Measurements from ENCODE around the gene AACS.
"Not testable (repeated sequence)": the region's sequence is repeated elsewhere in the genome, so short reads cannot be mapped to it uniquely, and the experiment has no call there.

AACS gene

DNA sequence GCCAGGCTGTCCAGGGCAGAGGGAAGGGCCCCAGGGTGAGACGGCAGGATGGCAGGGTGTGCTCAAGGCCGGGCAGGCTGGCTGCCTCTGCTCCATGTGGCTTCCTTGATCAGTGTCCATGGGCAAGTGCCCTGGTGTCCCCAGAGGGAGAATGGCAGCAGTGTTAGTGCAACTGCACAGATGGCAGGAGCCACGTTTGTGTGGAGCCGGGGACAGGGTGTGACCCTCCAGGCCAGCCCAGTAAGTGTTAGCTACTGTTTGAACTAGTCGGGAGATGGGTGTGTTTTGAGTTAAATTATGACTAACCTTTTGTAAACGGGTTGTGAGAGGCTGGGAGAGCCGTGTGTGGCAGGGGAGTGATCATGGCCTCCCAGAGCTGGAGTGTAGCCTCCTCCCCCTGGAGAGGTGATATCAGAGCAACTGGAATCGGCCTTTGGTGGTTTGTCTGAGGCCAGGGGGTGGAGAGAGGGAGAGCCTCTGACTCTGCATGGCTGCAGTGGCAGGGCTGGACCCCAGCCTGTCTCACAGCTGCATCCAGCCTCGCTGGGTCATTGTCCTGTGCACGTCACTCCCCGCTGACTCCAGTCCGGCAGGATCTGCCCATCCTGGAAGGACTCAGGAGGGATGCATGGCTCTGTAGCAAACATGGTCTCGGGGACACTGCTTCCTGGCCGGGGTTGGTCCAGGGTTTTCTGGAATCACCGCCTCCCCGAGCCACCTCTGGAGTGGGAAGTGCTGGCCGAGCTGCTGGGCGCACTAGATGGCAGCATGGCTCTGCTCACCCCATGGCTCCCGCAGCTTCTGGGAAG lies 27.8 kb downstream of the AACS start:
- DNase-seq = no peak

DNA sequence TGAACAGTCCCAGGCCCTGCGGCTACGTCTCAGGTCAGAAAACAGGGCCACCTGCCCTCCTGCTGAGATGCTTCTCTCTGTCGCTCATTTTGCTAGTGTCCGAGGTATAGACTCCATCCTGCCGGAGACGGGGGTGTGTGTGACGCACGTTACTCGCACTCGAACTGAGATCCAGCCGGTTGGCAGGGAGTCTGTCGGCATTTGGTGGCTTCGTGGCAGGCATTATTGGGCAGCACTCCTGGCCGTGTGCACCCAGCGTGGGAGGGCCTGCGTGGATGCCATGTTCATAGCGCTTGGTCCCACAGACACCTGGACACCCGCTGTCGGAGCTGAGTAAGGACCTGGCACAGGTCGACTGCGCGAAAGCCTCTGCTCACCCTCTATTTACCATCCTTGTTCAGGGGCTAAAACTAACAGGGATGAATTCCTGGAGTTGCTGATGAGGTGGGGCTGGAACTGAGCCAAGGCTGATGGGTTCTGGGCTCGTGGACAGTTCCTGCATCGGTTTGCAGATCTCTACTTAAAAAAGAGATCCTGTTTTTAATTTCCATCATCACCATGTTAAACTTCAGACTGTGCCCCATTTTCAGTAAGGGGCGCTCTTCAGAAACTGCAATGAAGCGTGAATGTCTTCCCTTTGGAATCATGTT lies 28.6 kb downstream of the AACS start:
- DNase-seq = no peak

DNA sequence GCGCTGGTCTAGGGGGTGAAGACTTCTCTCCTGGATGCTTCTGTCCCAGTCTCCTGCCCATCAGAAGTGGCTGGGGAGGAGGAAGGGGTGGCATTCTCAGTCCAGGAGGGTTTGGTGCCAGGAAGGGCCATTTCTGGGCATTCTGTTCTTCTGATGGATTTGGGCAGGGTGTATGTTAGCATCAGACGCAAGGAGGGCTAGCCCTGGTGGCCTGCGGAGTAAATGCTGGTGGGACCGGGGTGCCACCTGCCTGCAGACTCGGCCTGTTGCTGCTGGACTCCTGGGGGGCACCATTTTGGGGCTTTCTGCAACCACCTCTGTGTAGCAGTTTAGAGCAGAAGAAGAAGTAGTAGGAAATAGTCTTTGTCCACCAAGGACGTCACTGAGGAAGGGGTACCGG lies 31.7 kb downstream of the AACS start:
- DNase-seq = no peak

DNA sequence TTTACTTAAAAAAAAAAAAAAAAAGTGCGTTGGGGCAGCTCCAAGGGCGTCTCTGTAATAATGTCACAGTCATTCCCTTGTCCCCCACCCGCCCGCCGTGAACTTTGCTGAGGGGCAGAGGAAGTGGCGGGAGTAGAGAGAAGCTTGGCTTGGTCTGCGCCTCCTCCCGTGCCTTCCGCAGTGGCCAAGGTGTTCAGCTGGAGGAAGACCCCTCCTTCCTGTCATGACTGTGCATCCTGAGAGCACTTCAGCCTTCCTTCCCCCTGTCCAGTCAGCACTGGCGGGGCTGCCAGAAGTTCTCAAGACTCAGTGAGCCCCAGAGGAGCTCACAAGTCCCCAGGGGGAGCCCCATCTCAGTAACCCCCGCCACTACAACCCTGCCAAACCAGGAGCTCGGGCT lies 32.2 kb downstream of the AACS start:
- DNase-seq = no peak

DNA sequence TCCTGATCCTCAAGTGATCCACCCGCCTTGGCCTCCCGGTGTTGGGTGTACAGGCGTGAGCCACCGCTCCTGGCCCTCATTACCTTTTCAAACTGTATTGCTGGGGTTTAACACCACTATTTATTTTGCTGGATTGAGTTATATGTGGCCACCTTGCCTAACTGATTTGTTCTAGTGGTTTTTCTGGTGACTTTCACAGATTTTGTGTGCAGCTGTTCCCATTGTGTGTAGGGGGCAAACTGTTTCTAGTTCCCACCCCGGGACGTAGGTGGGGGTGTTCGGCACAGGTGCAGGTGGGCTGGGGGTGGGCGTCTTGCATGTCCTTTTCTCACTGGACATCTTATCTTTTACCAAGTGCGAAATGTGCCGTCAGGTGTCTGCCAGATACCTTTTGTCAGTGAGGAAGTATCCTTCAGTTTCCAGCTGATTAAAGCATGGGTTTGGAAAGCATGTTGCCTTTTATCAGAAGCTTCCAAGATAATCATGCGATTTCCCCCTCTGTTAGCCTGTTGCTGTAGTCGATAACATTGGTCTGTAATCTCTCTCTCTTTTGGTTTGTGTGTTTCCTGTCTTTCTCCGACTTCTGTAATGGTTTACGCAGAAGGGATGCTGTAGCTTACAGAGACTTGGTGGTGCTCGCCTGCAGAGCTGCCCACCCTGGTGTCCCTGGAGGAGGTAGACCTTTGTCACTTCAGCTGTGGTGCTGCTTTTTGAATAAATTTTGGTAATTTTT lies 33.6 kb downstream of the AACS start:
- no peak for DNase-seq

DNA sequence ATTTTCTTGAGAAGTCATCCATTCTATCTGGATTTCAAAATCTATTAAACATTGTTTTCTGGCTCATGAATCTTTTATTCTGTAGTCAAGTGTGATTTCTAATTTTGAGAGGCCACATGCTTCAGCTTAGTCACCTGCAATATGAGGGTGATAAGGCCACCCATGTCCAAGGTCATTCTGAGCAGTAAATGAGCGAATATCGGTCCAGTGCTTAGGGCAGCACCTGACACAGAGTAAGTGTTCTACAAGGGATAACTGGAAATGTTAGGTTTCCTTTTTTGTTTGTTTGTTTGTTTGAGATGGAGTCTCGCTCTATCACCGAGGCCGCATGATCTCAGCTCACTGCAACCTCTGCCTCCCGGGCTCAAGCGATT lies 34.2 kb downstream of the AACS start:
- no peak for DNase-seq

DNA sequence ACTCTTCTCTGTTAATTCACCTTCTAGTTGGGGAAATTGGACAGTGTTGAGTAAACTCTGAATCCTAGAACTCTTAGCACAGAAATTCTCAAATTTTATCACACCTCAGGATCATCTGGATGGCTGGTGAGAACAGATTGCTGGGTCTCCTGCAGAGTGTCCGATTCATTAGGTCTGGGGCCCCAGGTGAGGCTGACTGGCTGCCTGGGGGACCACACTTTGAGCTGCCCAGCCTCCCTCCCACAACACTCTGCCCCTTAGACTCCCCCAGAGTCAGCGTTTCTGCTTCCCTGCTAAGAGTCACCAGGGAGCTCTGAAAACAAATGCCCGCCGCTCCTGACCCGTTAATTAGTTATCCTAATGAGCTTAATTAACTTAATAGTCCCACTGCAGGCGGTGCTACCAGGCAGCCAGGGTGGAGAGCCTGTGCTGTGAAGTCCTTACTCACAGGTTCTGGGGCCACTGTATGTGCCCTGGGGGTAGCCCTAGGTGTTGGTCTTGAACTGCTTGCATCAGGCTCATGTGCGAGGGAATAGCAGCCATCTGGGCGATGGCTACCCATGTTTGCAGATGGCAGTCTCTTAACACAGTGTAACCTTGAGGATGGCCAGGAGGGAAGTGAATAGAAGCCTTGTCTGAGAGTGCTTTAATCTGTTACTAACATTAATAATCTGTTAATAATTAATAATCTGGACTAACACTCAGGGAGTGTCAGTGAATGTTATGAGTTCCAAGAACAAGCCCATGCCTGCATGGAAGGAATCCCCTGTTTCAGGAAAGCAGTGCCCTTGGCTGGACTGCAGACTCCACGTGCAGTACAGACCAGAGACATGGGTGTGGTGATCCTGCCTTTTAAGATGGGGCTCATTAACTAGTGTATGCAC lies 35.6 kb downstream of the AACS start:
- DNase-seq = no peak

DNA sequence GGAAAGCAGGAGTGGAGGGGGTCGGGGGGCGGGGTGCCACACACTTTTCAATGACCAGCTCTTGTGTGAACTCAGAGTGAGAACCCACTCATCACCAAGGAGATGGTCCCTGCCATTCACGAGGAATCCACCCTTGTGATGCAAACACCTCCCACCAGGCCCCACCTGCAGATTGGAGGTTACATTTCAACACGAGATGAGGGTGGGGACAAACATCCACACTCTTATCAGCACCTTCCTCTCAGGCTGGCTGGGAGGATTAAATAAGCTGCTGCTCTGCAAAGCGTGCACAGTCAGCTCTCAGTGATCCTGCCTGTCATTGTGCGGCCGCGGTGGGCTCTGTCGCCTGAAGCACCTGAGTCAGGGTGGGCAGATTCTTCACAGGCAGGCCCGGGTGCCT lies 39.7 kb downstream of the AACS start:
- no peak for DNase-seq

DNA sequence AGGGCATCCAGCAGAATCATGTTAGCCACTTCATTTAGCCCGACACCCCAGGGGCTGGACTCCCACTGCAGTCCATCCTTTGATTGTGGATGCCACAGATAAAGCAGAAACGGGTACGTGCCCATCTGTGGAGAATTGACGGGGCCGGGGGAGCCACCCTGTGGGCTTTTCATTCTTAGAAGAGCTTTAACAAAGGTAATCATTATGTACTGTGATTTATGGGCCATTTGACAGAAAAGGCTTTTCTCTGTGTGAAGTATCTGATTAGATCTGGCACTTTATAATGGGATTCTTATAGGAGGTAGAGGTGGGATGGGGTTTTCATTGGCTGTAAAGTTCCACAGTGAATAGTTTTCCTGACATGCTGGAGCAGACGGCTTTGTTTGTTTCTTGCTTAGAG lies 40.4 kb downstream of the AACS start:
- DNase-seq = no peak

DNA sequence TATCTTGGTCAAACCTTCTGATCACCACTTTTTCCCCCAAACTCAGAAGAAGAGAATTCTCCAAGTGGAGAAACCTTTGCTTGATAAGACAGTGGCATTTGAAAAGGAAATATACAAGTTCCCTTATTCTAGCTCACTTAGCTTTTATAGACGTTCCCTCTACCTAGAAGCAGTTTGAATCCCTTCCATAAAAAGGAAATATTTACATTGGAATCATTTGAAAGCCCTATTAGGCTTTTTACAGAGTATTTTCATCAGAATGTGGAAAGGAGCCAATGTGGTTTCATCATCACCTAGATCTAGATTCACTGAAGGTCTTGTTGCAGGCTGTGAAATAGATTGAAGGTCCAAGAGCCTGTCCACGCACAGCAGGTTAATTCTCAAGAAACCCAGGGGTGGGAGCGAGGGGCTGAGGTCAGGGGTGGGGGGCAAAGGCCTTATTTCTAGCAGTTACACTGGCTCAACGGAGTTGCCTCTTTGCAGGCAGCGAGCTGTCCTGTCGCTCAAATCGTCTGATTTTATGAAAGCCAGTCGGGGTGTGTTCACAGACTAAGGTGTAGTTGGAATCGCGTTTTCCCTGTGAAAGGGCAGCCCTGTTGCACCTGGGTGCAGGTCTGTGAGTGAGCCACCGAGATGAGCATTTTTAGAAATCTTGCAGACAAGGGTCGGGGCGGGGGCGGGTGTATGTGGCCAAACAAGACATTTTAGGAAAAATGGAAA lies 45.6 kb downstream of the AACS start:
- DNase-seq = no peak

DNA sequence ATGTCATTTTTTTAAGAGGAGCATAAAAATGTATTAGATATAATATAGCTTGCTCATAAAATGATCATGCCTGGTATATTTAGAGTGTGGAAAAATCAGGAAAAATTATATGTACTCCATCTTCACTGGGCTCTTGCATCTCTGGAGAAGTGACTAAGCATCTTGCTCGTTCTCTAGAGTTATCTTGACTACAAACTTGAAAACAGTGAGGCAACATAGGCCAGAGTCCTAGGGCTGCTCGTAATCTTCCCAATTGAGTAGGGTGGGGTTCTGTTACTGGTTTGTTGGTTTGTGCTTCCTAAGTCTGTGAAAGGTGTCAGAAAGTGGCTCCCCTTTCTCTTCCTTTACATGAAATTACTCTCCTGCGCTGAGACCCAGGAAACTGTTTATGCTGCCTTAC lies 46.2 kb downstream of the AACS start:
- no peak for DNase-seq

DNA sequence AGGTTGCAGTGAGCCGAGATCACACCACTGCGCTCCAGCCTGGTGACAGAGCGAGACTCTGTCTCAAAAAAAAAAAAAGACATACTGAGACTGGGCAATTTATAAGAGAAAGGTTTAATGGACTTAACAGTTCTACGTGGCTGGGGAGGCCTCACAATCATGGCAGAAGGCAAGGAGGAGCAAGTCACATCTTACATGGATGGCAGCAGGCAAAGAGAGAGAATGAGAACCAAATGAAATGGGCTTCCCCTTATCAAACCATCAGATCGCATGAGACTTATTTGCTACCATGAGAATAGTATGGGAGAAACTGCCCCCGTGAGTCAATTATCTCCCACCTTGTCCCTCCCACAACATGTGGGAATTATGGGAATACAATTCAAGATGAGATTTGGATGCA lies 47.4 kb downstream of the AACS start:
- not testable (repeated sequence) for DNase-seq

DNA sequence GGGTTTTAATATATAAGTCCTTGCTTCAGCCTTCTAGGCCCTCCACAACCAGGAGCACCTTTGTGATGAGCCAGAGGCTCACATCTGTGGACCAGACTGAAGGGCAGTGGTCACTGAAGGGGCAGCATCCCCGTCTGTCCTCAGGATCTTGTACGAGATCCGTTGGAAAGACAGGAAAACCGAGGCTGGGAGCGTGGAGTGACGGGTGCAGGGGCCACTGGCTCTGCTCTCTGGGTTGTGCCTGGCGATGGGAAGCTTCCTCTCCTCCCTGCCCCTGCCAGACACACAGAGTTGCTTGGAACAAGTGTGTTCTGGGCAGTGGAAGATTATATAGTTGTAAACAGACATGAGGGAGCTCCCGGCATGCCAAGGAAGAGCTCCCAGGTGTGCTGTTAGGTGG lies 48.0 kb downstream of the AACS start:
- DNase-seq = no peak

DNA sequence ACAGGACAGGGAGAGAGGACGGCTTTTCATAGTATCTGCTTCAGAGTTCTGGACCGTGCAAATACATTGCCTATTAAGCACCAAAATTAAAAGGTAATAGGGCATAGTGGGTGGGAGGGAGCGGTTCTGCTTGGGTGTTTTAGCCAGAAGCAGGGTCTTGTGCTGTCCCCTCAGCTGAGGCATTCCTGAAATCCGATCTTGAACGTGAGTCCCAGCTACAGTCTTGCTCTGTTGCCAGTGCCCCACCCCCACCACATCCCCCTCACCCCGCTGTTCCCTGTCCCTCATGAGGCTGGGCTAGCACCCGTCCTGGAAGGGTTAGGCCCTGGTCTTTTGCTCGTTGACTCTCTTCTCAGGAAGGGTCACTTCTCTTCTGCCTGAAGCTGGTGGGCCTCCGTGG lies 48.6 kb downstream of the AACS start:
- no peak for DNase-seq

DNA sequence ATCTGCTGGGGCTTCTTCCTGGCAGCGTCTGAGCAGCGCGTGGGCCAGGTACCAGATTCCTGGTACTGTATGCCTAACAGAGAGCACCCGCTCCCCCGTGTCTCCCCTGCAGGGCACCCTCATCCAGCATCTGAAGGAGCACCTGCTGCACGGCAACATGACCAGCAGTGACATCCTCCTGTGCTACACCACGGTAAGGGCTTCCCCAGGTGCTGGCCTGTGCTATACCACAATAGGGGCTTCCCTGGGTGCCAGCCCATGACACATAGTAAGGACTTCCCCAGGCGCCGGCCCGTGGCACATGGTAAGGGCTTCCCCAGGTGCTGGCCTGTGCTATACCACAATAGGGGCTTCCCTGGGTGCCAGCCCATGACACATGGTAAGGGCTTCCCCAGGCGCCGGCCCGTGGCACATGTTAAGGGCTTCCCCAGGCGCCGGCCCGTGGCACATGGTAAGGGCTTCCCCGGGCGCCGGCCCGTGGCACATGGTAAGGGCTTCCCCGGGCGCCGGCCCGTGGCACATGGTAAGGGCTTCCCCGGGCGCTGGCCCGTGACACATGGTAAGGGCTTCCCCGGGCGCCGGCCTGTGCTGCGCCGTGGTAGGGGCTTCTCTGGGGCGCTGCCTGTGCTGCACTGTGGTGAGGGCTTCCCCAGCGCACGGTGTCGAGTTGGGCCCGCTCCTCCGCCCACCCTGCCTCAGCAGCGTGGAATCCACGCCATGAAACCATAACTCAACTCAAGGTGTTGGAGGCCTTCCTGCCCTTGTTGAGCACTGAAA lies 49.3 kb downstream of the AACS start:
- peak in 1 of 2 experiments; percentile 20 for DNase-seq

DNA sequence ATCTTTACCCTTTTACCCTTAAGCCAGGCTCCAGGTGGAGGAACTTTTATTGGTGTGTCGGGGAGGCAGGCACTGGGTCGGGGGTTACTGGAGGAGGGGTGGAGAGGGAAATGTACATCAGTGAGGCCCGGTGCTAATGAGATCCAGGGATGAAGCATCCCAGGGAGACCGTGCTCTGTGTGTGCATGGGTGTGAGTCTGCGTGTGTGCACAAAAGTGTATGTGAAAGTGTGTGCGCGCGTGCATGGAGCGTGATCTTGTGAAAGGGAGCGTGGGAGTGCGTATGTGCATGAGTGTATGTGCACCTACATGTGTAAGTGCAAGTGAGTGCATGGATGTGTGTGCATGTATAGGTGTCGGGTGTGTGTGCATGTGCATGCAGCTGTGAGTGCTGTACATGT lies 55.3 kb downstream of the AACS start:
- DNase-seq = no peak

DNA sequence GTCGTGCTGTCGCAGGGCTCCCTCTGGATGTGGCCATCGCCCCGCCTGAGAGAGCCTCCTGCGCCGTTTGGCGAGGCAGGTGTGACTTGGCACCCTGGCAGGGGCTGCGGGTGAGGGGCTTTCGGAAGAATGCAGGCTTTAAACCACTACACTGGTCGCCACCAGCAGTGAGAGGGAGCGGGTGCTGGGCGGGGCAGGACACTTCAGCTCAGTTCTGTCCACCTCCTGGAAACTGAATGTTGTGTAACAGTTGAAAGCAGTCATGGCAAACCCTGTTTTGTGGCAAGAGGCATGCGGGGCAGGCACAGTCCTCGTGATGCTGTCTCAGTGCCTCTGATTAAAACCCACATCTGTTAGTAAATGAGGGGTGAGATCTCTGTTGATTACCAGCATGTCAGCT lies 55.9 kb downstream of the AACS start:
- no peak for DNase-seq

DNA sequence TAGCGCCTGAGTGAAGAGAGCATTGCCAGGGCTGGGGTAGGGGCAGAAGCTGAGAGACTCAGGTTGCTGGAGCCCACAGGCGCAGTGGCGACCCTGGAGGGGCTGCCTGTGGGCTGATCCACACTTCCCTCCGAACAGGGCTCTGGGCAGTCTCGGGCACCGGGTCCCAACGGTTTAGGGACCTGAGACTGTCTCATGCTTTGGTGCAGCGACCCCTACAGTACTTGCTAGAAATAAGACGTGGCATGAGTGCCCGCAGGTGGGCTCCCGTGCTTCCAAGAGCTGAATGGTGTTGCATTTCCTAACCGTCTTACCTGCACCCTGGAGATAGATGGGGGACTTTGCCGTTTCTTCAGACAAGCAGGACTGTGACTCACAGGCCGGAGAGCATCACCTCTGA lies 57.4 kb downstream of the AACS start:
- DNase-seq = no peak

DNA sequence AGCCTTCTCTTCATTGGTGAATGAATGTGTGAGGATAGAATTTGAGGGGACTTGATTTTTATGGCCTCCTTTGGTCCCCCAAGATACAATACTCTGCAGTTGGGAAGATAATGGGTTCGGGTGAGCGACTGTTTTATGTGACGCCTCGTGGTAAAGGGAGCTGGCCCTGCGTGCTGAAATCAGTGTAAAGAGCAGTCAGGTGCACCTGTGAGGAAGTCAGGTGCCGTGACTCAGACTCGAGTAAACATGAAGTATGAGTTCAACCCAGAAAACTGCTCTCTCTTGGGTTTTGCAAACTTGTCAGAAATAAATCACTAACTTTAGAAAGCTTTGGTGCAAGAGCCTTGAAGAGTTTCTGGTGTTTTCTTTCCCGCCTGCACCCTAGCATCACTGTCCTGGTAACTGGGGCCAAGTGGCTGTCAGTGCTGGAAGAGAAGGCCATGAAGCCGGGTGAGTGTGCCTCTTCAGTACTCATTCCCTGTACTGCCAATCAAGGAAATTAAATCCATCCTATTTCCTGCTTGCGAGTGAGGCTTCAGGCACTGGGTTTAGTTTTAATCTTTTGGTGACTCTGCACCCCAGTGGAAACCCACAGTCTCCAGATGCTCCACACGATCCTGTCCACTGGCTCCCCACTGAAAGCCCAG lies 59.2 kb downstream of the AACS start:
- no peak for DNase-seq

DNA sequence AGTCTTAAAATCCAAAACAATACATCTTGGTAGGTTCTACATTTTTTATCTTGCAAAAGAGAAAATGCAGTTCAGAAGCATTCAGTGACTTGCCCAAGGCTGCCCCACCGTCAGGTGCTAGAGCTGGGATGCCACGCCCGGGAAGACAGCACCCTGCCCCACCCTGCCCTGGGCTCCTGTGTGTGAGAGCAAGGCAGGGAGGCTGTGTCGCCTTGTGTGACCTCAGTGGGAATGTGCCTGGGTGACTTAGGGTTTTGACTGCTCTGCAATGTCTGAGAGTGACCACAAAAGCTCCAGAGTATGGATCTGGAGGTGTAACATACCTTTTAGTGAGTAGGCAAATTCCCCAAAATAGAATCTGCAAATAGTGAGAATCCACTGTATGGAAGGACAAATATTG lies 60.0 kb downstream of the AACS start:
- no peak for DNase-seq
